Measurements from ENCODE around the gene NFIA.

The NFIA gene

DNA sequence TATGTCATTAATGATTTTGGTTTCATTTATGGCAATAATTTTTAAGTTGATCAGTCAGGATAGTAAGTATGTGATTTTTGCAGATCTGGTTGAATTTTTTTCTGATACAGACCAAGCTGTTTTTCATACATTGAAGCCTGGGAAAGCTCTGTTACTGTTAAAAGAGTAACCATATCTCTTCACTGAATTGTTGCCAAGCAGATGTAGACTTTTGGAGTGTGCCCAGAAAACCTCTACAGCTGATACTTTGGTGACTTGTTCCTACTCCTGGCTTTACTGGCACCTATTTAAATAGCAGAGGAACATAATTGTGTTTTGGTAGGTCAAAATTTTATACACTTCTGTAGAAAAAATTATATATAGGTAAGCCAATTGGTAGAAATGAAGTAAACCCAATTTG lies 49.4 kb downstream of the NFIA start:
- TF ChIP-seq EP300 (IDR thresholded peaks at IDR 0.05; ENCODE audit: borderline replicate concordance) (no peak), NFIC (IDR thresholded peaks at IDR 0.05) (no peak; the same call in 1 of the 2 replicates), ZBTB7A (IDR thresholded peaks at IDR 0.05; ENCODE audit: low read depth) (no peak), CREB1 (IDR thresholded peaks at IDR 0.05; ENCODE audit: low read depth) (no peak), CEBPB (IDR thresholded peaks at IDR 0.05) (no peak), TEAD4 (IDR thresholded peaks at IDR 0.05) (no peak), TAF1 (IDR thresholded peaks at IDR 0.05; ENCODE audit: low read depth) (no peak), RAD21 (IDR thresholded peaks at IDR 0.05; ENCODE audit: low read depth) (no peak)
- TF ChIP-seq, protein P1, sequence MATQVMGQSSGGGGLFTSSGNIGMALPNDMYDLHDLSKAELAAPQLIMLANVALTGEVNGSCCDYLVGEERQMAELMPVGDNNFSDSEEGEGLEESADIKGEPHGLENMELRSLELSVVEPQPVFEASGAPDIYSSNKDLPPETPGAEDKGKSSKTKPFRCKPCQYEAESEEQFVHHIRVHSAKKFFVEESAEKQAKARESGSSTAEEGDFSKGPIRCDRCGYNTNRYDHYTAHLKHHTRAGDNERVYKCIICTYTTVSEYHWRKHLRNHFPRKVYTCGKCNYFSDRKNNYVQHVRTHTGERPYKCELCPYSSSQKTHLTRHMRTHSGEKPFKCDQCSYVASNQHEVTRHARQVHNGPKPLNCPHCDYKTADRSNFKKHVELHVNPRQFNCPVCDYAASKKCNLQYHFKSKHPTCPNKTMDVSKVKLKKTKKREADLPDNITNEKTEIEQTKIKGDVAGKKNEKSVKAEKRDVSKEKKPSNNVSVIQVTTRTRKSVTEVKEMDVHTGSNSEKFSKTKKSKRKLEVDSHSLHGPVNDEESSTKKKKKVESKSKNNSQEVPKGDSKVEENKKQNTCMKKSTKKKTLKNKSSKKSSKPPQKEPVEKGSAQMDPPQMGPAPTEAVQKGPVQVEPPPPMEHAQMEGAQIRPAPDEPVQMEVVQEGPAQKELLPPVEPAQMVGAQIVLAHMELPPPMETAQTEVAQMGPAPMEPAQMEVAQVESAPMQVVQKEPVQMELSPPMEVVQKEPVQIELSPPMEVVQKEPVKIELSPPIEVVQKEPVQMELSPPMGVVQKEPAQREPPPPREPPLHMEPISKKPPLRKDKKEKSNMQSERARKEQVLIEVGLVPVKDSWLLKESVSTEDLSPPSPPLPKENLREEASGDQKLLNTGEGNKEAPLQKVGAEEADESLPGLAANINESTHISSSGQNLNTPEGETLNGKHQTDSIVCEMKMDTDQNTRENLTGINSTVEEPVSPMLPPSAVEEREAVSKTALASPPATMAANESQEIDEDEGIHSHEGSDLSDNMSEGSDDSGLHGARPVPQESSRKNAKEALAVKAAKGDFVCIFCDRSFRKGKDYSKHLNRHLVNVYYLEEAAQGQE (IDR thresholded peaks at IDR 0.05; ENCODE audit: low read depth), result no peak
- TF ChIP-seq, protein P2, sequence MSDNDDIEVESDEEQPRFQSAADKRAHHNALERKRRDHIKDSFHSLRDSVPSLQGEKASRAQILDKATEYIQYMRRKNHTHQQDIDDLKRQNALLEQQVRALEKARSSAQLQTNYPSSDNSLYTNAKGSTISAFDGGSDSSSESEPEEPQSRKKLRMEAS (IDR thresholded peaks at IDR 0.05), result no peak

DNA sequence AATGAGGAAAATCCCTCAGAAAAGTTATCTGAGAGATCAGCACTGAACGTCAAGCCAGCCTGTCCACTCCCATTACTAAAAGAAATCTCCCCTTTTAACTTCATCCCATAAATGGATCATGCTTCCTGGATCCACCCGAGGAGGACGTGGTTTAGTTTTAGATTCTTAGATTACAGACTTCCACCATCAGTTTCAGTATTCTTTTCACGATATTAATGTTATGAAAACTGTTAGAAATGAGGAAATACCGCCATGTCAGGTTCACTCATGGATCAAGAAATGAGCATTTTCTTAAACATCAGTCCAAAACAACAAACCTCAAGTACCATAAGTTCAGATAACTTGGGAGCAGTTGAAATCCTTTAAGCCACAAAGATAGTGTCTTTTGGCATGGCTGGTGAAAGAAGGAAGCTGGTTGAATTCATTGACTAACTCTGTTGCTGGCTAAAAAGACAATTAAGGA lies 49.8 kb downstream of the NFIA start:
- TF ChIP-seq TCF12 (IDR thresholded peaks at IDR 0.05; ENCODE audit: low read depth) (no peak), RAD21 (IDR thresholded peaks at IDR 0.05; ENCODE audit: low read depth) (no peak), ZBTB7A (IDR thresholded peaks at IDR 0.05; ENCODE audit: low read depth) (no peak), TEAD4 (IDR thresholded peaks at IDR 0.05) (no peak), EGR1 (IDR thresholded peaks at IDR 0.05) (no peak), CREB1 (IDR thresholded peaks at IDR 0.05; ENCODE audit: low read depth) (no peak), FOXM1 (IDR thresholded peaks at IDR 0.05; ENCODE audit: borderline replicate concordance, low read depth) (no peak), YY1 (IDR thresholded peaks at IDR 0.05; ENCODE audit: low read depth) (no peak), EP300 (IDR thresholded peaks at IDR 0.05; ENCODE audit: borderline replicate concordance) (no peak)
- TF ChIP-seq, protein P1 (IDR thresholded peaks at IDR 0.05; ENCODE audit: low read depth), result no peak
- TF ChIP-seq, protein P3, sequence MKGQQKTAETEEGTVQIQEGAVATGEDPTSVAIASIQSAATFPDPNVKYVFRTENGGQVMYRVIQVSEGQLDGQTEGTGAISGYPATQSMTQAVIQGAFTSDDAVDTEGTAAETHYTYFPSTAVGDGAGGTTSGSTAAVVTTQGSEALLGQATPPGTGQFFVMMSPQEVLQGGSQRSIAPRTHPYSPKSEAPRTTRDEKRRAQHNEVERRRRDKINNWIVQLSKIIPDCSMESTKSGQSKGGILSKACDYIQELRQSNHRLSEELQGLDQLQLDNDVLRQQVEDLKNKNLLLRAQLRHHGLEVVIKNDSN (IDR thresholded peaks at IDR 0.05), result no peak
- TF ChIP-seq, protein P2 (IDR thresholded peaks at IDR 0.05), result no peak

DNA sequence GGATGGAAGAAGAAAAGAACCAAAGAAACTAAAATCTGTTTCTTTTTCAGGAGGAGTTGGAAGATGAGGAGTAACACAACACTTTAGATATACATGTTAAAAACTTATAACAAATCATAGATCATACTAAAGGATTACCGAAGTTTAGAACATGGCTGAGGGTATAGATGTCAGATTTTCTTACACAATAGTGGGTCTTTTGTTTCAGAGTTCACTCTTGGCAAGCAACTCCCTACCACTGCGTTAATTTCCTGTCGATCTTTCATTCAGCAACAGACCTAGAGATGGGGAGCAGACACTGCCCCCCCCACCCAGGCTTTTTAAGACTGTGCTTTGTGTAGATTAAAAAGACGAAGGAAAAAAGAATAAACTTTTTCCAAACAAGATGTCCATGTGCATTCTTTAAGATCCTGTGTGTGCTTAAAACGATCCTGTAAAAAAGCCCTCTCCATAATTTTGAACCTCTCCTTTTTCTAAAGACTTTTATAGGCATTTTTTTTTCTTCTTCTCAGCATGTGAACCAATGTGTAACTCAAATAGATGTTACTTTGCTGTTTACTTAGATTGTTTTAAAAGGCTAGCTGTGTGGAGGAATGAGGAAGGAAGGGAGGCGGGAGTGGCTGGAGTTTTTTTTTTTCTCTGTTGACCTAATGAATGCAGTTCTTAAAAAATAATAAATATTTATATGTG lies 50.4 kb downstream of the NFIA start:
- TF ChIP-seq EGR1 (IDR thresholded peaks at IDR 0.05) (no peak), NFIC (IDR thresholded peaks at IDR 0.05) (peak; percentile 37; the same call in 1 of the 2 replicates)

DNA sequence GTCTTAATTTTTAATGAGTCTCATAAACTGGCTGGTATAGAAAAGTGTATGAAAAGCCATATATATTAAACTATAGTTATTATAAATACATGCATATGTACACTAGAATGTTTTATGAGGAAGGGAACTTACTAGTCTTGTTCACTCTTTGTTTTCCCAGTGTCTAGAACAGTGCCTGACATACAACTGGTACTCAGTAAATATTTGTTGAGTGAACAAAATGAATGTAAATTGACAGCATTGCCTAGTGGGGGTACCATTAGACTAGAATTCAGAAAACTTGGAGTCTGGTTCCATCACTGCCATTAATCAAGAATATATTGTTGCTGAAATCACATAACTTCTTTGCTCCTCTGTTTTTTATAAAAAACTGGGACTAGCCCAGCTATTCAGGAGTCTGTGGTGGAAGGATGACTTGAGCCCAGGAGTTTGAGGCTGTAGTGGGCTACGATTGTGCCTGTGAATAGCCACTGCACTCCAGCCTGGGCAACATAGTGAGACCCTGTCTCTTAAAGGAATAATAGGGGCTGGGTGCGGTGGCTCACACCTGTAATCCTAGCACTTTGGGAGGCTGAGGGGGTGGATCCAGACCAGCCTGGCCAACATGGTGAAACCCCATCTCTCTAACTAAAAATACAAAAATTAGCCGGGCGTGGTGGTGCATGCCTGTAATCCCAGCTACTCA lies 51.1 kb downstream of the NFIA start:
- TF ChIP-seq, protein P2 (IDR thresholded peaks at IDR 0.05), result no peak
- TF ChIP-seq YY1 (IDR thresholded peaks at IDR 0.05; ENCODE audit: low read depth) (no peak), EGR1 (IDR thresholded peaks at IDR 0.05) (no peak), CEBPB (IDR thresholded peaks at IDR 0.05) (no peak), TEAD4 (IDR thresholded peaks at IDR 0.05) (no peak), RAD21 (IDR thresholded peaks at IDR 0.05; ENCODE audit: low read depth) (no peak), TCF12 (IDR thresholded peaks at IDR 0.05; ENCODE audit: low read depth) (no peak), TAF1 (IDR thresholded peaks at IDR 0.05; ENCODE audit: low read depth) (no peak), ZBTB7A (IDR thresholded peaks at IDR 0.05; ENCODE audit: low read depth) (no peak), NFIC (IDR thresholded peaks at IDR 0.05) (no peak), EP300 (IDR thresholded peaks at IDR 0.05; ENCODE audit: borderline replicate concordance) (no peak), CREB1 (IDR thresholded peaks at IDR 0.05; ENCODE audit: low read depth) (no peak), FOXM1 (IDR thresholded peaks at IDR 0.05; ENCODE audit: borderline replicate concordance, low read depth) (no peak)
- TF ChIP-seq, protein P3 (IDR thresholded peaks at IDR 0.05), result no peak
- TF ChIP-seq, protein P1 (IDR thresholded peaks at IDR 0.05; ENCODE audit: low read depth), result no peak

Data from Ishikawa (cell line).